Uterine smooth muscle cell (primary cell): ENCODE data around the gene LYPD4. TPM values are rescaled to one million over a fixed set of nuclear protein-coding genes. Genes with fewer than 3 reads are reported as not detected.

Experiments
- total RNA-seq: library from RNA; depleted of rRNA; stranded (reverse); fragments of >200 nt; gene quantifications from 2 replicates; pipeline ENCODE4 v1.2.3, GENCODE V29; 2014

Gene LYPD4
- not detected in 2 replicates for total RNA-seq

GRCh38 chr19:41844601-41845000, at the start of gene LYPD4:
LYPD4 (minus strand) TSS chr19:41844683; CDS start chr19:41839285, 5,398 bp downstream.

GRCh38 chr19:41882568-41883462, 38.3 kb upstream of the LYPD4 start, which contains the start of gene ARHGEF1:
ARHGEF1 (plus strand) TSS chr19:41883184; CDS start chr19:41888083, 4,899 bp downstream.

GRCh38 chr19:41876847-41877832, 32.7 kb upstream of the LYPD4 start, which contains the start of gene CD79A:
CD79A (plus strand) TSS chr19:41877279; CDS start chr19:41877305, 26 bp downstream.

GRCh38 chr19:41859618-41860418, 15.3 kb upstream of the LYPD4 start, which contains the start of gene RPS19:
RPS19 (plus strand) TSS chr19:41860255; CDS start chr19:41860775, 520 bp downstream.

GRCh38 chr19:41845001-41845050, 343 bp upstream of the LYPD4 start, which contains the start of gene DMRTC2:
DMRTC2 (plus strand) TSS chr19:41845042; CDS start chr19:41847429, 2,387 bp downstream.

GRCh38 chr19:41796362-41796761, 48.1 kb downstream of the LYPD4 start, which contains the start of gene CEACAM3:
CEACAM3 (plus strand) TSS chr19:41796587; CDS start chr19:41796678, 91 bp downstream.

Other genes starting within 250 kb of the LYPD4 start
- gene CEACAM4, start 217.6 kb downstream of the LYPD4 start, total RNA-seq, result not detected in 2 replicates
- gene CEACAM7, start 156.4 kb downstream of the LYPD4 start, total RNA-seq, result not detected in 2 replicates
- gene CEACAM5, start 136.1 kb downstream of the LYPD4 start, total RNA-seq, result not detected in 2 replicates
- not detected in 2 replicates for gene CEACAM6, start 89.2 kb downstream of the LYPD4 start, total RNA-seq
- not detected in 2 replicates for gene CEACAM3, start 48.1 kb downstream of the LYPD4 start, total RNA-seq
- not detected in 2 replicates for gene DMRTC2, start 359 bp upstream of the LYPD4 start, total RNA-seq
- gene RPS19, start 15.6 kb upstream of the LYPD4 start, total RNA-seq, result 689 and 1,123 TPM in 2 replicates
- not detected in 2 replicates for gene CD79A, start 32.6 kb upstream of the LYPD4 start, total RNA-seq
- gene ARHGEF1, start 38.5 kb upstream of the LYPD4 start, total RNA-seq, result 37.4 and 51.1 TPM in 2 replicates
- gene ERFL, start 83.8 kb upstream of the LYPD4 start, total RNA-seq, result under 0.01 TPM in 1 of 2 replicates, not detected in the other
- gene RABAC1, start 114.6 kb upstream of the LYPD4 start, total RNA-seq, result 114 and 220 TPM in 2 replicates
- gene ATP1A3, start 149.5 kb upstream of the LYPD4 start, total RNA-seq, result 0.11 and 0.37 TPM in 2 replicates
- 0.44 and 0.87 TPM in 2 replicates for gene GRIK5, start 225.5 kb upstream of the LYPD4 start, total RNA-seq
- gene ZNF574, start 231.5 kb upstream of the LYPD4 start, total RNA-seq, result 12.4 and 14.6 TPM in 2 replicates